H9 (cell line): ENCODE measurements around the gene TMED10. TPM values are rescaled to one million over a fixed set of nuclear protein-coding genes. Genes with fewer than 3 reads are reported as not detected.
A peak's percentile ranks its signal among the peaks of the same experiment; 100 is the strongest.

ENCODE experiments used
- DNase-seq: peaks from one replicate; pipeline ENCODE4 v3.0.0-alpha.2; 2017
- H2AFZ ChIP-seq: one replicate; pipeline ENCODE4 v1.6.1; 2013; ENCODE audit warnings: mild to moderate bottlenecking, low read length, control low read depth, moderate library complexity
- H2AK5ac ChIP-seq: 2 replicates; pipeline ENCODE4 v1.6.1; 2013; ENCODE audit warnings: low read length, control low read depth, mixed read lengths; ENCODE audit not compliant: insufficient read length
- H2BK120ac ChIP-seq: one replicate; pipeline ENCODE4 v1.6.1; 2013; ENCODE audit warnings: low read depth, mild to moderate bottlenecking, low read length, control low read depth, inconsistent platforms; ENCODE audit not compliant: poor library complexity, severe bottlenecking
- H2BK12ac ChIP-seq: 2 replicates; pipeline ENCODE4 v1.6.1; 2013; ENCODE audit warnings: low read length, control low read depth, mixed read lengths, low read depth; ENCODE audit not compliant: insufficient read length
- H2BK15ac ChIP-seq: 2 replicates; pipeline ENCODE4 v1.6.1; 2013; ENCODE audit warnings: low read depth, low read length, control low read depth
- H2BK20ac ChIP-seq: one replicate; pipeline ENCODE4 v1.6.1; 2013; ENCODE audit warnings: low read depth, mild to moderate bottlenecking, low read length, control low read depth, inconsistent platforms; ENCODE audit not compliant: poor library complexity, severe bottlenecking
- H2BK5ac ChIP-seq: 2 replicates; pipeline ENCODE4 v1.6.1; 2013; ENCODE audit warnings: low read length, control low read depth, mixed read lengths; ENCODE audit not compliant: insufficient read length
- H3K14ac ChIP-seq: 2 replicates; pipeline ENCODE4 v1.6.1; 2013; ENCODE audit warnings: low read length, control low read depth; ENCODE audit not compliant: insufficient read depth
- H3K18ac ChIP-seq: 2 replicates; pipeline ENCODE4 v1.6.1; 2013; ENCODE audit warnings: low read depth, mild to moderate bottlenecking, mixed read lengths, low read length, control low read depth; ENCODE audit not compliant: insufficient read length
- H3K23ac ChIP-seq: 2 replicates; pipeline ENCODE4 v1.6.1; 2013; ENCODE audit warnings: low read length, control low read depth, mixed read lengths, low read depth; ENCODE audit not compliant: insufficient read length
- H3K23me2 ChIP-seq: 2 replicates; pipeline ENCODE4 v1.6.1; 2013; ENCODE audit warnings: low read depth, mild to moderate bottlenecking, mixed read lengths, low read length, control low read depth; ENCODE audit not compliant: insufficient read length, poor library complexity, severe bottlenecking
- H3K27ac ChIP-seq: 2 replicates; pipeline ENCODE4 v1.5.1; 2013; ENCODE audit warnings: low read length, control low read depth, mixed read lengths, low read depth; ENCODE audit not compliant: insufficient read length
- H3K27me3 ChIP-seq: 2 replicates; pipeline ENCODE4 v1.6.1; 2013; ENCODE audit warnings: low read length, control low read depth, inconsistent platforms; ENCODE audit not compliant: insufficient read depth
- H3K4ac ChIP-seq: 2 replicates; pipeline ENCODE4 v1.6.1; 2013; ENCODE audit warnings: low read depth, mild to moderate bottlenecking, control low read depth, inconsistent platforms, low read length, moderate library complexity
- H3K4me1 ChIP-seq: 2 replicates; pipeline ENCODE4 v1.6.1; 2013; ENCODE audit warnings: low read length, control low read depth, inconsistent platforms; ENCODE audit not compliant: insufficient read depth
- H3K4me2 ChIP-seq: 2 replicates; pipeline ENCODE4 v1.6.1; 2013; ENCODE audit warnings: low read length, control low read depth, mixed read lengths; ENCODE audit not compliant: insufficient read length, insufficient read depth
- H3K56ac ChIP-seq: 2 replicates; pipeline ENCODE4 v1.6.1; 2013; ENCODE audit warnings: low read depth, mild to moderate bottlenecking, mixed read lengths, low read length, control low read depth; ENCODE audit not compliant: insufficient read length
- H3K79me1 ChIP-seq: 2 replicates; pipeline ENCODE4 v1.6.1; 2013; ENCODE audit warnings: low read depth, mild to moderate bottlenecking, moderate library complexity, low read length, control low read depth, inconsistent platforms; ENCODE audit not compliant: insufficient read depth, poor library complexity, severe bottlenecking
- H3K79me2 ChIP-seq: 2 replicates; pipeline ENCODE4 v1.6.1; 2013; ENCODE audit warnings: low read length, control low read depth, inconsistent platforms; ENCODE audit not compliant: insufficient read depth
- H3K9ac ChIP-seq: 2 replicates; pipeline ENCODE4 v1.6.1; 2013; ENCODE audit warnings: low read length, control low read depth, mixed read lengths; ENCODE audit not compliant: insufficient read length; ENCODE audit errors: extremely low read depth
- H3K9me3 ChIP-seq: one replicate; pipeline ENCODE4 v1.6.1; 2013; ENCODE audit warnings: low read depth, low read length, inconsistent platforms; ENCODE audit not compliant: control insufficient read depth
- H3T11ph ChIP-seq: one replicate; pipeline ENCODE4 v1.6.1; 2013; ENCODE audit warnings: mild to moderate bottlenecking, low read length, control low read depth, inconsistent platforms
- H4K20me1 ChIP-seq: one replicate; pipeline ENCODE4 v1.6.1; 2013; ENCODE audit not compliant: control insufficient read depth, insufficient read length, insufficient read depth
- H4K5ac ChIP-seq: 2 replicates; pipeline ENCODE4 v1.6.1; 2013; ENCODE audit warnings: low read depth, mild to moderate bottlenecking, mixed read lengths, low read length, control low read depth; ENCODE audit not compliant: insufficient read length
- H4K8ac ChIP-seq: replicated peaks from 2 replicates; pipeline ENCODE4 v1.6.1; 2013; ENCODE audit warnings: low read length, control low read depth, mixed read lengths, low read depth; ENCODE audit not compliant: insufficient read length
- H4K91ac ChIP-seq: 2 replicates; pipeline ENCODE4 v1.6.1; 2013; ENCODE audit warnings: low read depth, mild to moderate bottlenecking, moderate library complexity, mixed read lengths, low read length, control low read depth; ENCODE audit not compliant: insufficient read length
- H3K27ac Mint-ChIP-seq, 3 experiments: 2 replicates in 2 of 3; 3 replicates in 1 of 3; pipeline ENCODE4 v1.8.0; 2020 to 2021; ENCODE audit warnings: mixed read lengths in 3 of 3, mild to moderate bottlenecking in 1 of 3, moderate library complexity in 1 of 3
- H3K27me3 Mint-ChIP-seq: 2 replicates; pipeline ENCODE4 v1.8.0; 2021; ENCODE audit warnings: low read depth, mild to moderate bottlenecking, moderate library complexity, mixed read lengths
- H3K36me3 Mint-ChIP-seq, 3 experiments: 2 replicates in 2 of 3; 3 replicates in 1 of 3; pipeline ENCODE4 v1.8.0; 2020 to 2021; ENCODE audit warnings: low read depth in 3 of 3, mixed read lengths in 3 of 3; ENCODE audit not compliant: insufficient read depth in 1 of 3
- H3K4me1 Mint-ChIP-seq, 2 experiments: 2 replicates each; pipeline ENCODE4 v1.8.0; 2020; ENCODE audit warnings: mixed read lengths in 2 of 2
- H3K4me3 Mint-ChIP-seq, 2 experiments: 2 replicates in 1 of 2; 3 replicates in 1 of 2; pipeline ENCODE4 v1.8.0; 2020 to 2021; ENCODE audit warnings: mild to moderate bottlenecking in 2 of 2, mixed read lengths in 2 of 2, moderate library complexity in 1 of 2
- H3K9me3 Mint-ChIP-seq, 2 experiments: 2 replicates in 1 of 2; 3 replicates in 1 of 2; pipeline ENCODE4 v1.8.0; 2020; ENCODE audit warnings: mild to moderate bottlenecking in 2 of 2, mixed read lengths in 2 of 2, moderate library complexity in 1 of 2
- WGBS: extraction: QIAGEN DNeasy Blood & Tissue Kit; methylation state at CpG from one replicate; pipeline ENCODE4 v1.1.7; 2013; ENCODE audit warnings: missing lambda C conversion rate, low lambda C conversion rate, mixed read lengths; ENCODE audit not compliant: insufficient read length; ENCODE audit errors: extremely low coverage; 5-methylcytosine and 5-hydroxymethylcytosine counted together
- total RNA-seq: library from RNA; stranded (reverse); gene quantifications from 2 replicates; pipeline ENCODE4 v1.2.1, GENCODE V29; 2021
- TF ChIP-seq, protein P1 (sequence below): fragments of 200-600 bp; sonication (generic); conservative IDR thresholded peaks from 3 replicates; pipeline ENCODE4 v1.8.0; 2021; ENCODE audit warnings: antibody characterized with exemption, mild to moderate bottlenecking

The TMED10 gene
- total RNA-seq, 1 experiment from 2014 or later: 176 TPM

DNA sequence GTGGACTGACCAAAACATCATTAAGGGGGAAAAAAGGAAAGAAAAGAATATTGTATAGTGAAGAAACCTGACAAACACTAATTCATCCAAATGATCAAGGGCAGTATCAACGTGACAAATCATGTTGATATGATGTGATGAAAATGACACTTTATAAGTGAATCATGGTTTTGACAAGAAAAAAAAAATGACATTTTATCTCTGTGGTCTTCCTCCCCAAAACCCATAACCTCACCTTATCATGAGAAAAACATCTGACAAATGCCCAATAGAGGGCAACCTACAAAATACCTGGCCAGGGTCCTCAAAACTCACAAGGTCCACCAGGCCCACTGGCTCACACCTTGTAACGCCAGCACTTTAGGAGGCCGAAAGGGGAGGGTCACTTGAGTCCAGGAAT is 13.8 kb downstream of the TMED10 start:
- WGBS: no CpG with 5 or more reads among the region's 3 CpGs

More for the DNA sequence above, 13.8 kb downstream of the TMED10 start:
- no peak for DNase-seq
- peaks cover 10% of the 10 kb centered on the region; the same call in 1 of the 2 replicates for H3K79me2 ChIP-seq
- no peaks in the 10 kb centered on the region; the same call in 1 of the 2 replicates for H3K4me1 ChIP-seq
- TF ChIP-seq, protein P1, sequence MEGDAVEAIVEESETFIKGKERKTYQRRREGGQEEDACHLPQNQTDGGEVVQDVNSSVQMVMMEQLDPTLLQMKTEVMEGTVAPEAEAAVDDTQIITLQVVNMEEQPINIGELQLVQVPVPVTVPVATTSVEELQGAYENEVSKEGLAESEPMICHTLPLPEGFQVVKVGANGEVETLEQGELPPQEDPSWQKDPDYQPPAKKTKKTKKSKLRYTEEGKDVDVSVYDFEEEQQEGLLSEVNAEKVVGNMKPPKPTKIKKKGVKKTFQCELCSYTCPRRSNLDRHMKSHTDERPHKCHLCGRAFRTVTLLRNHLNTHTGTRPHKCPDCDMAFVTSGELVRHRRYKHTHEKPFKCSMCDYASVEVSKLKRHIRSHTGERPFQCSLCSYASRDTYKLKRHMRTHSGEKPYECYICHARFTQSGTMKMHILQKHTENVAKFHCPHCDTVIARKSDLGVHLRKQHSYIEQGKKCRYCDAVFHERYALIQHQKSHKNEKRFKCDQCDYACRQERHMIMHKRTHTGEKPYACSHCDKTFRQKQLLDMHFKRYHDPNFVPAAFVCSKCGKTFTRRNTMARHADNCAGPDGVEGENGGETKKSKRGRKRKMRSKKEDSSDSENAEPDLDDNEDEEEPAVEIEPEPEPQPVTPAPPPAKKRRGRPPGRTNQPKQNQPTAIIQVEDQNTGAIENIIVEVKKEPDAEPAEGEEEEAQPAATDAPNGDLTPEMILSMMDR: peak; percentile 46
- no peak overlapping the region for H3K56ac ChIP-seq
- H2AFZ ChIP-seq: no peak overlapping the region
- H3K23ac ChIP-seq: no peak overlapping the region
- H3K4ac ChIP-seq: no peak overlapping the region
- no peak overlapping the region for H2AK5ac ChIP-seq
- no peak overlapping the region for H3K4me3 Mint-ChIP-seq
- peaks cover 24 to 29% of the 10 kb centered on the region in 2 experiments for H3K4me1 Mint-ChIP-seq
- H3K18ac ChIP-seq: no peak overlapping the region
- no peak overlapping the region for H3K27ac ChIP-seq
- no peaks in the 10 kb centered on the region for H3K27me3 ChIP-seq
- no peak overlapping the region for H2BK20ac ChIP-seq
- no peaks in the 10 kb centered on the region for H4K20me1 ChIP-seq
- no peak overlapping the region for H2BK120ac ChIP-seq
- H3K4me2 ChIP-seq: no peak overlapping the region
- no peak overlapping the region for H2BK12ac ChIP-seq
- peak overlapping the region in 1 of 3 experiments; percentile 33; a peak in 1 of 7 replicates for H3K27ac Mint-ChIP-seq
- H3K27me3 Mint-ChIP-seq: no peaks in the 10 kb centered on the region
- no peak overlapping the region for H4K91ac ChIP-seq
- no peak overlapping the region for H3T11ph ChIP-seq
- H2BK5ac ChIP-seq: no peak overlapping the region
- H3K9me3 Mint-ChIP-seq: no peaks in the 10 kb centered on the region
- peaks cover 0 to 4% (median 0%) of the 10 kb centered on the region in 3 experiments; a peak in 1 of 7 replicates for H3K36me3 Mint-ChIP-seq
- no peak overlapping the region for H4K8ac ChIP-seq
- H2BK15ac ChIP-seq: no peak overlapping the region
- peaks cover 9% of the 10 kb centered on the region for H3K79me1 ChIP-seq
- no peaks in the 10 kb centered on the region for H3K23me2 ChIP-seq
- no peak overlapping the region for H4K5ac ChIP-seq
- H3K14ac ChIP-seq: no peak overlapping the region
- no peaks in the 10 kb centered on the region for H3K9me3 ChIP-seq
- no peak overlapping the region for H3K9ac ChIP-seq
